H9 (cell line): ENCODE results near the gene HDLBP. TPM values are rescaled to one million over a fixed set of nuclear protein-coding genes. Genes with fewer than 3 reads are reported as not detected.

ENCODE experiments used
- DNase-seq: peaks from one replicate; pipeline ENCODE4 v3.0.0-alpha.2; 2017
- H2AFZ ChIP-seq: one replicate; pipeline ENCODE4 v1.6.1; 2013; ENCODE audit warnings: mild to moderate bottlenecking, low read length, control low read depth, moderate library complexity
- H2AK5ac ChIP-seq: 2 replicates; pipeline ENCODE4 v1.6.1; 2013; ENCODE audit warnings: low read length, control low read depth, mixed read lengths; ENCODE audit not compliant: insufficient read length
- H2BK120ac ChIP-seq: one replicate; pipeline ENCODE4 v1.6.1; 2013; ENCODE audit warnings: low read depth, mild to moderate bottlenecking, low read length, control low read depth, inconsistent platforms; ENCODE audit not compliant: poor library complexity, severe bottlenecking
- H2BK12ac ChIP-seq: 2 replicates; pipeline ENCODE4 v1.6.1; 2013; ENCODE audit warnings: low read length, control low read depth, mixed read lengths, low read depth; ENCODE audit not compliant: insufficient read length
- H2BK15ac ChIP-seq: 2 replicates; pipeline ENCODE4 v1.6.1; 2013; ENCODE audit warnings: low read depth, low read length, control low read depth
- H2BK20ac ChIP-seq: one replicate; pipeline ENCODE4 v1.6.1; 2013; ENCODE audit warnings: low read depth, mild to moderate bottlenecking, low read length, control low read depth, inconsistent platforms; ENCODE audit not compliant: poor library complexity, severe bottlenecking
- H2BK5ac ChIP-seq: 2 replicates; pipeline ENCODE4 v1.6.1; 2013; ENCODE audit warnings: low read length, control low read depth, mixed read lengths; ENCODE audit not compliant: insufficient read length
- H3K14ac ChIP-seq: 2 replicates; pipeline ENCODE4 v1.6.1; 2013; ENCODE audit warnings: low read length, control low read depth; ENCODE audit not compliant: insufficient read depth
- H3K18ac ChIP-seq: 2 replicates; pipeline ENCODE4 v1.6.1; 2013; ENCODE audit warnings: low read depth, mild to moderate bottlenecking, mixed read lengths, low read length, control low read depth; ENCODE audit not compliant: insufficient read length
- H3K23ac ChIP-seq: 2 replicates; pipeline ENCODE4 v1.6.1; 2013; ENCODE audit warnings: low read length, control low read depth, mixed read lengths, low read depth; ENCODE audit not compliant: insufficient read length
- H3K23me2 ChIP-seq: 2 replicates; pipeline ENCODE4 v1.6.1; 2013; ENCODE audit warnings: low read depth, mild to moderate bottlenecking, mixed read lengths, low read length, control low read depth; ENCODE audit not compliant: insufficient read length, poor library complexity, severe bottlenecking
- H3K27ac ChIP-seq: 2 replicates; pipeline ENCODE4 v1.5.1; 2013; ENCODE audit warnings: low read length, control low read depth, mixed read lengths, low read depth; ENCODE audit not compliant: insufficient read length
- H3K27me3 ChIP-seq: 2 replicates; pipeline ENCODE4 v1.6.1; 2013; ENCODE audit warnings: low read length, control low read depth, inconsistent platforms; ENCODE audit not compliant: insufficient read depth
- H3K4ac ChIP-seq: 2 replicates; pipeline ENCODE4 v1.6.1; 2013; ENCODE audit warnings: low read depth, mild to moderate bottlenecking, control low read depth, inconsistent platforms, low read length, moderate library complexity
- H3K4me1 ChIP-seq: 2 replicates; pipeline ENCODE4 v1.6.1; 2013; ENCODE audit warnings: low read length, control low read depth, inconsistent platforms; ENCODE audit not compliant: insufficient read depth
- H3K4me2 ChIP-seq: 2 replicates; pipeline ENCODE4 v1.6.1; 2013; ENCODE audit warnings: low read length, control low read depth, mixed read lengths; ENCODE audit not compliant: insufficient read length, insufficient read depth
- H3K56ac ChIP-seq: 2 replicates; pipeline ENCODE4 v1.6.1; 2013; ENCODE audit warnings: low read depth, mild to moderate bottlenecking, mixed read lengths, low read length, control low read depth; ENCODE audit not compliant: insufficient read length
- H3K79me1 ChIP-seq: 2 replicates; pipeline ENCODE4 v1.6.1; 2013; ENCODE audit warnings: low read depth, mild to moderate bottlenecking, moderate library complexity, low read length, control low read depth, inconsistent platforms; ENCODE audit not compliant: insufficient read depth, poor library complexity, severe bottlenecking
- H3K79me2 ChIP-seq: 2 replicates; pipeline ENCODE4 v1.6.1; 2013; ENCODE audit warnings: low read length, control low read depth, inconsistent platforms; ENCODE audit not compliant: insufficient read depth
- H3K9ac ChIP-seq: 2 replicates; pipeline ENCODE4 v1.6.1; 2013; ENCODE audit warnings: low read length, control low read depth, mixed read lengths; ENCODE audit not compliant: insufficient read length; ENCODE audit errors: extremely low read depth
- H3K9me3 ChIP-seq: one replicate; pipeline ENCODE4 v1.6.1; 2013; ENCODE audit warnings: low read depth, low read length, inconsistent platforms; ENCODE audit not compliant: control insufficient read depth
- H3T11ph ChIP-seq: one replicate; pipeline ENCODE4 v1.6.1; 2013; ENCODE audit warnings: mild to moderate bottlenecking, low read length, control low read depth, inconsistent platforms
- H4K20me1 ChIP-seq: one replicate; pipeline ENCODE4 v1.6.1; 2013; ENCODE audit not compliant: control insufficient read depth, insufficient read length, insufficient read depth
- H4K5ac ChIP-seq: 2 replicates; pipeline ENCODE4 v1.6.1; 2013; ENCODE audit warnings: low read depth, mild to moderate bottlenecking, mixed read lengths, low read length, control low read depth; ENCODE audit not compliant: insufficient read length
- H4K8ac ChIP-seq: replicated peaks from 2 replicates; pipeline ENCODE4 v1.6.1; 2013; ENCODE audit warnings: low read length, control low read depth, mixed read lengths, low read depth; ENCODE audit not compliant: insufficient read length
- H4K91ac ChIP-seq: 2 replicates; pipeline ENCODE4 v1.6.1; 2013; ENCODE audit warnings: low read depth, mild to moderate bottlenecking, moderate library complexity, mixed read lengths, low read length, control low read depth; ENCODE audit not compliant: insufficient read length
- H3K27ac Mint-ChIP-seq, 3 experiments: 2 replicates in 2 of 3; 3 replicates in 1 of 3; pipeline ENCODE4 v1.8.0; 2020 to 2021; ENCODE audit warnings: mixed read lengths in 3 of 3, mild to moderate bottlenecking in 1 of 3, moderate library complexity in 1 of 3
- H3K27me3 Mint-ChIP-seq: 2 replicates; pipeline ENCODE4 v1.8.0; 2021; ENCODE audit warnings: low read depth, mild to moderate bottlenecking, moderate library complexity, mixed read lengths
- H3K36me3 Mint-ChIP-seq, 3 experiments: 2 replicates in 2 of 3; 3 replicates in 1 of 3; pipeline ENCODE4 v1.8.0; 2020 to 2021; ENCODE audit warnings: low read depth in 3 of 3, mixed read lengths in 3 of 3; ENCODE audit not compliant: insufficient read depth in 1 of 3
- H3K4me1 Mint-ChIP-seq, 2 experiments: 2 replicates each; pipeline ENCODE4 v1.8.0; 2020; ENCODE audit warnings: mixed read lengths in 2 of 2
- H3K4me3 Mint-ChIP-seq, 2 experiments: 2 replicates in 1 of 2; 3 replicates in 1 of 2; pipeline ENCODE4 v1.8.0; 2020 to 2021; ENCODE audit warnings: mild to moderate bottlenecking in 2 of 2, mixed read lengths in 2 of 2, moderate library complexity in 1 of 2
- H3K9me3 Mint-ChIP-seq, 2 experiments: 2 replicates in 1 of 2; 3 replicates in 1 of 2; pipeline ENCODE4 v1.8.0; 2020; ENCODE audit warnings: mild to moderate bottlenecking in 2 of 2, mixed read lengths in 2 of 2, moderate library complexity in 1 of 2
- CTCF ChIP-seq: fragments of 200-600 bp; sonication (generic); conservative IDR thresholded peaks from 3 replicates; pipeline ENCODE4 v1.8.0; 2021; ENCODE audit warnings: antibody characterized with exemption, mild to moderate bottlenecking
- WGBS: extraction: QIAGEN DNeasy Blood & Tissue Kit; methylation state at CpG from one replicate; pipeline ENCODE4 v1.1.7; 2013; ENCODE audit warnings: missing lambda C conversion rate, low lambda C conversion rate, mixed read lengths; ENCODE audit not compliant: insufficient read length; ENCODE audit errors: extremely low coverage; 5-methylcytosine and 5-hydroxymethylcytosine counted together
- total RNA-seq: library from RNA; stranded (reverse); gene quantifications from 2 replicates; pipeline ENCODE4 v1.2.1, GENCODE V29; 2021

The HDLBP gene
- total RNA-seq, 1 experiment from 2014 or later = 364 TPM

- WGBS = no CpG with 5 or more reads among the region's 14 CpGs
- Histone ChIP-seq H4K91ac (no peak overlapping the region), H2BK12ac (no peak overlapping the region), H3K9ac (no peak overlapping the region), H3T11ph (no peak overlapping the region), H3K56ac (no peak overlapping the region), H3K4ac (no peak overlapping the region), H3K4me1 (peaks cover 4% of the 10 kb centered on the region; the same call in 1 of the 2 replicates), H3K79me1 (no peaks in the 10 kb centered on the region), H4K5ac (no peak overlapping the region), H4K8ac (no peak overlapping the region), H3K27ac (no peak overlapping the region), H2AFZ (no peak overlapping the region), H3K79me2 (no peaks in the 10 kb centered on the region; the same call in 1 of the 2 replicates), H3K9me3 (no peaks in the 10 kb centered on the region), H2BK120ac (no peak overlapping the region), H3K27me3 (no peaks in the 10 kb centered on the region), H3K23ac (no peak overlapping the region), H2BK15ac (no peak overlapping the region), H2BK20ac (no peak overlapping the region), H2BK5ac (no peak overlapping the region), H2AK5ac (no peak overlapping the region), H3K18ac (no peak overlapping the region), H3K23me2 (peaks cover 13% of the 10 kb centered on the region), H4K20me1 (peaks cover 2% of the 10 kb centered on the region), H3K14ac (no peak overlapping the region; the same call in 1 of the 2 replicates), H3K4me2 (no peak overlapping the region)
- Mint-ChIP-seq H3K4me1 (peaks cover 26 to 33% of the 10 kb centered on the region in 2 experiments), H3K9me3 (peaks cover 0 to 2% of the 10 kb centered on the region in 2 experiments; a peak in 1 of 5 replicates), H3K27ac (peak overlapping the region in 1 of 3 experiments; percentile 15; a peak in 2 of 7 replicates), H3K36me3 (peaks cover 0 to 4% (median 0%) of the 10 kb centered on the region in 3 experiments; a peak in 1 of 7 replicates), H3K27me3 (peaks cover 10% of the 10 kb centered on the region), H3K4me3 (peak overlapping the region; percentile 72 to 73)
- DNase-seq = no peak
- no peak for TF ChIP-seq CTCF
Observed at GRCh38 chr2:241216211-241216761, 99.2 kb downstream of the HDLBP start.
